PC-3 (cell line): Measurements from ENCODE around the gene CMTM3. TPM values are rescaled to one million over a fixed set of nuclear protein-coding genes. Genes with fewer than 3 reads are reported as not detected.

Source experiments
- ATAC-seq: fragments of 200-7000 bp; cut with Tn5 transposase; 2 replicates; pipeline ENCODE4 v1.9.1; 2020; ENCODE audit warnings: mild to moderate bottlenecking, moderate library complexity
- BruUV-seq: library from RNA; stranded (reverse); fragments of 400-500 nt; replicated peaks from 2 replicates; lab custom pipeline; 2021; lab: Mats Ljungman, UMichigan
- CTCF ChIA-PET: fragments of 300-600 bp; sonication (Branson Sonifier 250); formaldehyde crosslinking; loops from one replicate; lab custom pipeline; 2022; ENCODE audit warnings: antibody characterized with exemption; lab: Charles Lee
- POLR2A ChIA-PET: fragments of 300-600 bp; sonication (Branson Sonifier 250); formaldehyde crosslinking; loops from one replicate; lab custom pipeline; 2022; ENCODE audit warnings: antibody characterized with exemption; ENCODE audit not compliant: unreplicated experiment; lab: Charles Lee
- DNase-seq: peaks from one replicate; pipeline ENCODE4 v3.0.0-alpha.2; 2015
- H2AFZ ChIP-seq: fragments of 300-600 bp; sonication (generic); 2 replicates; pipeline ENCODE4 v1.6.0; 2016; ENCODE audit warnings: antibody characterized with exemption, low read length
- H3F3A ChIP-seq: fragments of 300-600 bp; sonication (generic); one replicate; pipeline ENCODE4 v1.6.0; 2017; ENCODE audit warnings: antibody characterized with exemption, low read length, control low read depth, mild to moderate bottlenecking; ENCODE audit not compliant: unreplicated experiment
- H3K27ac ChIP-seq: fragments of 300-600 bp; sonication (generic); 2 replicates; pipeline ENCODE4 v1.5.1; 2016; ENCODE audit warnings: mild to moderate bottlenecking, low read length
- H3K27me3 ChIP-seq: fragments of 300-600 bp; sonication (generic); 2 replicates; pipeline ENCODE4 v1.6.1; 2016; ENCODE audit warnings: low read length, mixed read lengths
- H3K36me3 ChIP-seq: fragments of 300-600 bp; sonication (generic); 2 replicates; pipeline ENCODE4 v1.6.1; 2016; ENCODE audit warnings: low read depth, mixed run types, low read length, mixed read lengths
- H3K4me1 ChIP-seq: fragments of 300-600 bp; sonication (generic); 2 replicates; pipeline ENCODE4 v1.5.1; 2016; ENCODE audit warnings: low read length; ENCODE audit not compliant: insufficient read depth
- H3K4me2 ChIP-seq: fragments of 300-600 bp; sonication (generic); 2 replicates; pipeline ENCODE4 v1.6.0; 2016; ENCODE audit warnings: low read length
- H3K4me3 ChIP-seq: fragments of 300-600 bp; sonication (generic); 2 replicates; pipeline ENCODE4 v1.5.1; 2016; ENCODE audit warnings: mild to moderate bottlenecking, low read length, mixed read lengths
- H3K79me2 ChIP-seq: fragments of 300-600 bp; sonication (generic); 2 replicates; pipeline ENCODE4 v1.6.1; 2017; ENCODE audit warnings: low read length, mixed read lengths
- H3K9ac ChIP-seq: fragments of 300-600 bp; sonication (generic); 2 replicates; pipeline ENCODE4 v1.6.0; 2016; ENCODE audit warnings: mild to moderate bottlenecking, low read length
- H3K9me2 ChIP-seq: fragments of 300-600 bp; sonication (generic); replicated peaks from 2 replicates; pipeline ENCODE4 v1.6.1; 2016; ENCODE audit warnings: mixed run types, low read length, mixed read lengths
- H3K9me3 ChIP-seq: fragments of 300-600 bp; sonication (generic); 2 replicates; pipeline ENCODE4 v1.6.1; 2016; ENCODE audit warnings: low read length, mixed read lengths
- H4K20me1 ChIP-seq: fragments of 300-600 bp; sonication (generic); 2 replicates; pipeline ENCODE4 v1.6.1; 2016; ENCODE audit warnings: low read length, mixed read lengths
- CTCF ChIP-seq: fragments of 300-600 bp; sonication (generic); conservative IDR thresholded peaks from 2 replicates; pipeline ENCODE4 v1.5.1; 2017; ENCODE audit warnings: antibody characterized with exemption, low read depth, mild to moderate bottlenecking, low read length
- EZH2 ChIP-seq: fragments of 300-600 bp; sonication (generic); IDR thresholded peaks from one replicate; pipeline ENCODE4 v1.6.1; 2017; ENCODE audit warnings: antibody characterized with exemption, mild to moderate bottlenecking, low read length; ENCODE audit not compliant: unreplicated experiment
- EZH2phosphoT487 ChIP-seq: fragments of 300-600 bp; sonication (generic); IDR thresholded peaks from 2 replicates; pipeline ENCODE4 v1.6.1; 2018; ENCODE audit warnings: mild to moderate bottlenecking, antibody characterized with exemption, low read length, borderline replicate concordance
- intact Hi-C: fragments of 100-400 bp; cut with micrococcal nuclease; formaldehyde crosslinking; loops from 2 replicates; pipeline ENCODE4 v1.9.0; 2023
- total RNA-seq: library from RNA; depleted of rRNA; stranded (reverse); fragments of >200 nt; gene quantifications from 2 replicates; pipeline ENCODE4 v1.2.3, GENCODE V29; 2014

Gene CMTM3
- total RNA-seq, 1 experiment from 2014 or later: 9.5 TPM

DNA sequence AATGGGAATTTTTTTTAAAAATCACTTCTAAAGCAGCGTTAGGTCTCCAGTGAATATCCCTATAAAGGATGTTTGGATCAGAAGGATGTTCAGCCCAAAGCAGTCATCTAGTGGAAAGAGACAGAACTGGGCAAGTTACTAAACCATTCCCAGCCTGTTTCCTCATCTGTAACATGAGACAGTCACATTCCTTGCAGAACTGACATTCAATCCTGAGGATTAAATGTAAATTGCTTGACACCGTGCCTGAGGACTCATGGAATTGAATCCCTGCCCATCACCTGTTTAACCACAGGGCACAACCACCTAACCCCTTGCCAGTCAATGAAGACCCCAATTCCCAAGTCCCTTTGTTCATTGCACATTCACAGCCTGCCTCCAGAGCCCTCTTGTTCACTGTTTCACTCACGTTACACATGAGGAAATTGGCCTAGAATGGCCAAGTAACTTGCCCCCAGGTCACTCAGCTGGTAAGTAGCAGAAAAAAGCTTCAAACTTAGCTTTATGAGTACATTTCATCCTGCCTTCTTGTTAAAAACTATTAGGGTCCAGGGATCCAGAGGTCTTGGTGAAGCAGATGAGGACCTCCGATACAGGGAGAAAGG lies 23.8 kb upstream of the CMTM3 start:
- DNase-seq (peak; percentile 65), ATAC-seq (peak; percentile 83)
- intact Hi-C loops: no loop called here
- no peaks in the 10 kb centered on the region for H3K36me3 ChIP-seq
- H3K9me2 ChIP-seq: no peaks in the 10 kb centered on the region
- no peaks in the 10 kb centered on the region for H3K9me3 ChIP-seq
- no peaks in the 10 kb centered on the region for H4K20me1 ChIP-seq
- BruUV-seq: no TSS peak
- no peaks in the 10 kb centered on the region for H3F3A ChIP-seq
- H3K4me2 ChIP-seq: no peak overlapping the region
- ChIA-PET POLR2A (no interaction called here), CTCF (no interaction called here)
- H3K27ac ChIP-seq: no peak overlapping the region
- no peak overlapping the region for H3K4me3 ChIP-seq
- TF ChIP-seq CTCF (no peak), EZH2phosphoT487 (no peak), EZH2 (no peak)
- no peaks in the 10 kb centered on the region for H3K27me3 ChIP-seq
- H3K9ac ChIP-seq: no peak overlapping the region
- H3K79me2 ChIP-seq: no peaks in the 10 kb centered on the region
- H3K4me1 ChIP-seq: peaks cover 18% of the 10 kb centered on the region
- H2AFZ ChIP-seq: no peak overlapping the region

DNA sequence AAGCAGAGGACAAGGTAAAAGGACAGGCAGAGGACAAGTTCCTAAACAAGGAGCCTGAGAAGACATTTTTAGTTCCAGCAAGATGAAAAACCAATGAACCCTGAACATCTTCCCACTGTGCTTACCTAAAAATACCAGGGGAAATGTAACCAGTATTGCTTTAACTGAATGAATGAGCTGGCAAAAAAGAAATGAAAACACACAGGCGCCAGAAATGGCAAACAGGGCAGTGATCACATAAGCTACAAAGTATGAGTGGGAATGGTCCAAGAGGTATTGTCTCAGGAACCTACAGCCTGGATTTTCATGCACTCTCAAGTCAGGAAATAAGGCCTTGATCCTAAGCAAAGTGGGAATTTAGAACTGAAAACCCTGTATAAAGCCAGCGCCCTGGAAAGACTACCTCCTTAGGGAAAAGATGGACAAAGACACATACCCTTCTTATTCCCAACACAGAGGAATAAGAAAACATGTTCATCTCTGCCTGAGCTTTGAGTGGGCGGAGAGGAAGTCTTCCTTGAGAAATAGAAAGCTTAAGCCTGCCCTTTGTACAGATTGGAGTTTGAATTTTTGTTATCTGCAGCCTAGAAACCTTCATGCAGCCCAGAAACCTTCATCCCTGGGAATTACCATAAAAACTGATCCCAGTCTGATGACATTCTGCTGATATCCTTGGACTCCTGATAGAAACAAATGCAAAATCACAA lies 23.1 kb upstream of the CMTM3 start:
- no peak overlapping the region for H3K4me3 ChIP-seq
- BruUV-seq: no TSS peak
- no peaks in the 10 kb centered on the region for H3K79me2 ChIP-seq
- H3K27me3 ChIP-seq: no peaks in the 10 kb centered on the region
- no peaks in the 10 kb centered on the region for H3K9me3 ChIP-seq
- ChIA-PET POLR2A (no interaction called here), CTCF (no interaction called here)
- peaks cover 18% of the 10 kb centered on the region for H3K4me1 ChIP-seq
- H2AFZ ChIP-seq: no peak overlapping the region
- no peaks in the 10 kb centered on the region for H4K20me1 ChIP-seq
- ATAC-seq (no peak), DNase-seq (no peak)
- H3F3A ChIP-seq: no peaks in the 10 kb centered on the region
- no peak overlapping the region for H3K27ac ChIP-seq
- no peak for TF ChIP-seq EZH2phosphoT487
- TF ChIP-seq EZH2: no peak
- no peak for TF ChIP-seq CTCF
- intact Hi-C loops: no loop called here
- no peaks in the 10 kb centered on the region for H3K36me3 ChIP-seq
- no peak overlapping the region for H3K9ac ChIP-seq
- H3K4me2 ChIP-seq: no peak overlapping the region
- no peaks in the 10 kb centered on the region for H3K9me2 ChIP-seq
